ENCODE measurements around the gene ARMC2.
"Not testable (repeated sequence)": the region's sequence is repeated elsewhere in the genome, so short reads cannot be mapped to it uniquely, and the experiment has no call there.

The ARMC2 gene

GRCh38 chr6:108872141-108872557 is 23.9 kb downstream of the ARMC2 start:
- no peak for DNase-seq (ENCODE audit: low read depth in 2 of 2)

GRCh38 chr6:108872575-108872974 is 24.4 kb downstream of the ARMC2 start:
- no peak for DNase-seq (ENCODE audit: low read depth in 2 of 2)

- DNase-seq (ENCODE audit: low read depth in 2 of 2), result no peak
Measured at GRCh38 chr6:108873251-108873650, 25.0 kb downstream of the ARMC2 start.

- DNase-seq (ENCODE audit: low read depth in 2 of 2), result no peak
Measured at GRCh38 chr6:108873971-108874370, 25.7 kb downstream of the ARMC2 start.

- peak in 1 of 2 donors; percentile 18 for DNase-seq (ENCODE audit: low read depth in 2 of 2)
Measured at GRCh38 chr6:108874470-108875160, 26.4 kb downstream of the ARMC2 start.

GRCh38 chr6:108875161-108875555 is 26.9 kb downstream of the ARMC2 start:
- no peak for DNase-seq (ENCODE audit: low read depth in 2 of 2)

- no peak for DNase-seq (ENCODE audit: low read depth in 2 of 2)
Measured at GRCh38 chr6:108877046-108877751, 29.0 kb downstream of the ARMC2 start.

GRCh38 chr6:108878942-108879341 is 30.7 kb downstream of the ARMC2 start:
- DNase-seq (ENCODE audit: low read depth in 2 of 2), result no peak

- DNase-seq (ENCODE audit: low read depth in 2 of 2), result no peak
Measured at GRCh38 chr6:108883172-108883571, 35.0 kb downstream of the ARMC2 start.

- DNase-seq (ENCODE audit: low read depth in 2 of 2), result no peak
Measured at GRCh38 chr6:108884211-108885059, 36.2 kb downstream of the ARMC2 start.

GRCh38 chr6:108888052-108888451 is 39.8 kb downstream of the ARMC2 start:
- DNase-seq (ENCODE audit: low read depth in 2 of 2), result no peak

- DNase-seq (ENCODE audit: low read depth in 2 of 2), result no peak
Measured at GRCh38 chr6:108888745-108889144, 40.5 kb downstream of the ARMC2 start.

GRCh38 chr6:108890898-108891297 is 42.7 kb downstream of the ARMC2 start:
- not testable (repeated sequence) for DNase-seq (ENCODE audit: low read depth in 2 of 2)

GRCh38 chr6:108895571-108895970 is 47.3 kb downstream of the ARMC2 start:
- no peak for DNase-seq (ENCODE audit: low read depth in 2 of 2)

GRCh38 chr6:108896111-108896661 is 48.0 kb downstream of the ARMC2 start:
- DNase-seq (ENCODE audit: low read depth in 2 of 2), result no peak

GRCh38 chr6:108897371-108897770 is 49.1 kb downstream of the ARMC2 start:
- no peak for DNase-seq (ENCODE audit: low read depth in 2 of 2)

- DNase-seq (ENCODE audit: low read depth in 2 of 2), result no peak
Measured at GRCh38 chr6:108902382-108902792, 54.2 kb downstream of the ARMC2 start.

GRCh38 chr6:108903796-108904195 is 55.6 kb downstream of the ARMC2 start:
- no peak for DNase-seq (ENCODE audit: low read depth in 2 of 2)

GRCh38 chr6:108904741-108905140 is 56.5 kb downstream of the ARMC2 start:
- DNase-seq (ENCODE audit: low read depth in 2 of 2), result no peak

GRCh38 chr6:108914235-108915022 is 66.2 kb downstream of the ARMC2 start:
- peak in 1 of 2 donors; percentile 4 for DNase-seq (ENCODE audit: low read depth in 2 of 2)

GRCh38 chr6:108915258-108915657 is 67.0 kb downstream of the ARMC2 start:
- no peak for DNase-seq (ENCODE audit: low read depth in 2 of 2)
